Psoas muscle (tissue), 8 donors: ENCODE data around the gene RASGRF2. TPM values are rescaled to one million over a fixed set of nuclear protein-coding genes. Genes with fewer than 3 reads are reported as not detected.
"Not testable (repeated sequence)": the region's sequence is repeated elsewhere in the genome, so short reads cannot be mapped to it uniquely, and the experiment has no call there.

Experiments used
- ATAC-seq, 4 donors: fragments of 200-7000 bp; cut with Tn5 transposase; one replicate each; pipeline ENCODE4 v1.9.1; 2020; ENCODE audit warnings: moderate library complexity in 3 of 4, mild to moderate bottlenecking in 2 of 4
- DNase-seq, 2 donors: peaks; one replicate each; pipeline ENCODE4 v3.0.0-alpha.2; 2020
- H3K27ac ChIP-seq: fragments of 200-600 bp; one replicate; pipeline ENCODE4 v1.8.0; 2022
- H3K27me3 ChIP-seq, 3 donors: fragments of 200-600 bp in 1 of 3; one replicate each; pipeline versions ENCODE4 v1.6.1 to v1.8.0; 2013 to 2022; ENCODE audit warnings: low read length in 2 of 3, mild to moderate bottlenecking in 2 of 3, moderate library complexity in 1 of 3; ENCODE audit not compliant: insufficient read depth in 3 of 3
- H3K36me3 ChIP-seq, 2 donors: fragments of 200-600 bp in 1 of 2; one replicate each; pipeline versions ENCODE4 v1.6.1 to v1.8.0; 2013 to 2022; ENCODE audit warnings: low read depth in 1 of 2, mild to moderate bottlenecking in 1 of 2, moderate library complexity in 1 of 2; ENCODE audit not compliant: insufficient read depth in 1 of 2
- H3K4me1 ChIP-seq: fragments of 200-600 bp; one replicate; pipeline ENCODE4 v1.8.0; 2022
- H3K4me3 ChIP-seq: fragments of 200-600 bp; one replicate; pipeline ENCODE4 v1.8.0; 2022; ENCODE audit warnings: mild to moderate bottlenecking
- H3K9me3 ChIP-seq: fragments of 200-600 bp; one replicate; pipeline ENCODE4 v1.8.0; 2022
- CTCF ChIP-seq: fragments of 200-600 bp; IDR thresholded peaks from one replicate; pipeline ENCODE4 v1.8.0; 2022; ENCODE audit warnings: antibody characterized with exemption
- WGBS, 3 donors: extraction: QIAGEN DNeasy Blood & Tissue Kit; methylation state at CpG; one replicate each; pipeline versions ENCODE4 v1.1.6 to v1.1.7; 2013; 5-methylcytosine and 5-hydroxymethylcytosine counted together
- intact Hi-C, 2 donors: fragments of 100-400 bp; cut with DNase I; formaldehyde crosslinking; loops; one replicate each; pipeline versions ENCODE4 v1.11.0 to v1.14.2; 2022
- polyA plus RNA-seq, 3 donors: library from polyadenylated mRNA; stranded (reverse); fragments of 200-250 nt; gene quantifications; one replicate each; pipeline ENCODE4 v1.2.3, GENCODE V29; 2013
- total RNA-seq, 4 donors: library from RNA; stranded (reverse); fragmentation: NEBNext Ultra II Directional in 2 of 4; extraction: Animal tissue kit (Norgen Biotek cat#: 25700) in 2 of 4; gene quantifications; one replicate each; pipeline versions ENCODE4 v1.2.1 to v1.2.4, GENCODE V29; 2021 to 2023
- donor health status: healthy with polysubstance abuse.
- donor health status: DM: no; HTN: no; CAD: no; lungs with moderate emphysema.
- donor health status: Bipolar disorder and iron deficiency.
- donor health status: healthy.
- donor health status: DM: yes; HTN: yes; CAD: no.
- donor health status: DM: no; HTN: no; CAD: no.
- donor health status: DM: no; HTN: no; CAD: no.
- donor health status: DM: yes; HTN: yes; CAD: no.

RASGRF2 gene
- total and polyA plus RNA-seq, 7 donors, result 2.0 to 6.2 (median 3.2) TPM

GRCh38 chr5:81027481-81028058 is 67.4 kb downstream of the RASGRF2 start:
- H3K9me3 ChIP-seq, result no peaks in the 10 kb centered on the region
- TF ChIP-seq CTCF, result no peak
- 70 to 72% (median 72%) methylated on average over 5 of the region's 5 CpGs for WGBS, 3 donors
- no peak for DNase-seq
- no peaks in the 10 kb centered on the region for H3K4me1 ChIP-seq
- H3K4me3 ChIP-seq, result no peak overlapping the region
- peaks cover 0 to 2% (median 0%) of the 10 kb centered on the region in 3 donors for H3K27me3 ChIP-seq
- no peak for ATAC-seq
- H3K27ac ChIP-seq, result no peak overlapping the region
- no peaks in the 10 kb centered on the region for H3K36me3 ChIP-seq
- intact Hi-C loops, result no loop called here

- H3K4me3 ChIP-seq, intact Hi-C loops: not testable (repeated sequence)
These were observed 68.7 kb downstream of the RASGRF2 start for GRCh38 chr5:81028888-81029287.

GRCh38 chr5:81029736-81030135 is 69.6 kb downstream of the RASGRF2 start:
- DNase-seq, H3K27ac ChIP-seq, H3K4me3 ChIP-seq, H3K36me3 ChIP-seq, H3K4me1 ChIP-seq, intact Hi-C loops, H3K27me3 ChIP-seq, ATAC-seq, H3K9me3 ChIP-seq: not testable (repeated sequence)
- 73 to 77% (median 74%) methylated on average over 4 of the region's 4 CpGs for WGBS, 3 donors

More at GRCh38 chr5:81028888-81029287, 68.7 kb downstream of the RASGRF2 start:
- not testable (repeated sequence) for H3K27me3 ChIP-seq, H3K36me3 ChIP-seq, H3K27ac ChIP-seq, DNase-seq, H3K4me1 ChIP-seq, H3K9me3 ChIP-seq, ATAC-seq
- 86 to 95% (median 95%) methylated on average over 6 of the region's 6 CpGs for WGBS, 3 donors

GRCh38 chr5:81030236-81031034 is 70.3 kb downstream of the RASGRF2 start:
- H3K27me3 ChIP-seq, DNase-seq, H3K36me3 ChIP-seq, H3K4me3 ChIP-seq, ATAC-seq, intact Hi-C loops, H3K4me1 ChIP-seq, H3K9me3 ChIP-seq, H3K27ac ChIP-seq: not testable (repeated sequence)
- WGBS, 3 donors, result 76 to 85% (median 82%) methylated on average over 3 of the region's 3 CpGs

GRCh38 chr5:81035522-81035921 is 75.4 kb downstream of the RASGRF2 start:
- TF ChIP-seq CTCF, result no peak
- ATAC-seq (no peak), DNase-seq (no peak)
- no peak overlapping the region for H3K27ac ChIP-seq
- intact Hi-C loops, result no loop called here
- 92 to 96% (median 95%) methylated on average over 2 of the region's 2 CpGs for WGBS, 3 donors
- no peaks in the 10 kb centered on the region for H3K9me3 ChIP-seq
- no peaks in the 10 kb centered on the region for H3K27me3 ChIP-seq
- no peak overlapping the region for H3K4me3 ChIP-seq
- no peaks in the 10 kb centered on the region for H3K4me1 ChIP-seq
- H3K36me3 ChIP-seq, result no peaks in the 10 kb centered on the region

- 59 to 84% (median 69%) methylated on average over 1 of the region's 1 CpG for WGBS, 3 donors
- Histone ChIP-seq H3K4me1 (no peaks in the 10 kb centered on the region), H3K9me3 (no peaks in the 10 kb centered on the region), H3K4me3 (no peak overlapping the region), H3K27me3 (no peaks in the 10 kb centered on the region), H3K36me3 (no peaks in the 10 kb centered on the region), H3K27ac (no peak overlapping the region)
- no peak for DNase-seq
- TF ChIP-seq CTCF, result no peak
- ATAC-seq, result no peak
- intact Hi-C loops, result no loop called here
These were observed 78.3 kb downstream of the RASGRF2 start for GRCh38 chr5:81038495-81038894.
